ENCODE measurements around the gene STAC.

DNA sequence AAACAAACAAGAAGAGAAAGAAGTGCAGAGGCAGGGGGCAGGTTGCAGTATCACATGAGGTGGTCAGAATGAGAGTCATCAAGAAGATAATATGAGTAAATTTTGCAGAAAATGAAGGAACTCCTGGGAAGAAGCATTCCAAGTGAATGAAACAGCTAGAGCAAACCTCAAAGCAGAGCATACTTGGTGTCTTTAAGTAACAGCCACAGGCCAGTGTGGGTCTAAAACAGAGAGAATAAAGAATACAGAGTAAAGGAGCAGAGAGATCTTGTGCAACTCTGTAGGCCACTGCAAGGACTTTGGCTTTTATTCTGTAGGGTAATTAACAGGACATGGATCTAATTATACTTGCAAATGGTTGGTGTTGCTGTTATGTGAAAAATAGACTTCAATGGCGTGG lies 81.3 kb downstream of the STAC start:
- TF ChIP-seq EZH2 (IDR thresholded peaks at IDR 0.05; ENCODE audit: low read length, unreplicated experiment) (no peak), CTCF (conservative IDR thresholded peaks at IDR 0.05; ENCODE audit: low read depth, low read length) (no peak), EZH2phosphoT487 (IDR thresholded peaks at IDR 0.05; ENCODE audit: borderline replicate concordance, low read length) (no peak)
